A549 (cell line): ENCODE measurements around the gene PALLD. TPM values are rescaled to one million over a fixed set of nuclear protein-coding genes. Genes with fewer than 3 reads are reported as not detected.

ENCODE experiments used
- ATAC-seq, 2 experiments: fragments of 200-7000 bp in 1 of 2; fragments of >200 bp in 1 of 2; cut with Nextera tagmentation in 1 of 2; cut with Tn5 transposase in 1 of 2; 3 replicates each; pipeline versions ENCODE4 v1.8.0 to v1.9.1; 2018 to 2020; ENCODE audit warnings: mild to moderate bottlenecking in 1 of 2, moderate library complexity in 1 of 2
- CTCF ChIA-PET: fragments of 300-600 bp; sonication (Branson Sonifier 250); formaldehyde crosslinking; extraction: SDS; loops from one replicate; lab custom pipeline; 2021; ENCODE audit warnings: antibody characterized with exemption, inconsistent platforms; lab: Yijun Ruan, JAX
- POLR2A ChIA-PET: fragments of 350-600 bp; formaldehyde crosslinking; extraction: SDS; loops from one replicate; lab custom pipeline; 2021; ENCODE audit warnings: antibody characterized with exemption, inconsistent platforms; lab: Yijun Ruan, JAX
- DNase-seq, 2 experiments: peaks; one replicate each; pipeline versions ENCODE4 v3.0.0 to v3.0.0-alpha.2; 2011 to 2016; ENCODE audit warnings: low read depth in 1 of 2, low spot score in 1 of 2
- FAIRE-seq: peaks from 2 replicates; lab custom pipeline; 2011; peaks lifted over from hg19 to GRCh38; lab: Jason Lieb, UNC
- H3K27ac ChIP-seq, 2 experiments: fragments of >200 bp; sonication (Bioruptor Twin); formaldehyde crosslinking; 3 replicates each; pipeline ENCODE4 v1.5.1; 2016 to 2017
- H3K4me1 ChIP-seq: fragments of >200 bp; sonication (Bioruptor Twin); formaldehyde crosslinking; 3 replicates; pipeline ENCODE4 v1.6.1; 2016
- H3K4me2 ChIP-seq: fragments of >200 bp; sonication (Bioruptor Twin); formaldehyde crosslinking; 3 replicates; pipeline ENCODE4 v1.6.1; 2016
- H3K4me3 ChIP-seq: fragments of >200 bp; sonication (Bioruptor Twin); formaldehyde crosslinking; 3 replicates; pipeline ENCODE4 v1.5.1; 2016
- H3K9me3 ChIP-seq: fragments of >200 bp; sonication (Bioruptor Twin); formaldehyde crosslinking; 3 replicates; pipeline ENCODE4 v1.6.1; 2016
- CBX8 ChIP-seq: fragments of 200-600 bp; sonication (generic); IDR thresholded peaks from 2 replicates; pipeline ENCODE4 v1.6.1; 2016
- CEBPB ChIP-seq, 2 experiments: fragments of >200 bp in 1 of 2; sonication (Bioruptor Twin) in 1 of 2; formaldehyde crosslinking in 1 of 2; IDR thresholded peaks; 2 replicates each; pipeline ENCODE4 v1.6.1; 2012 to 2016
- CHD4 ChIP-seq: fragments of 200-600 bp; sonication (generic); IDR thresholded peaks from 2 replicates; pipeline ENCODE4 v1.6.1; 2016; ENCODE audit warnings: antibody characterized with exemption, mild to moderate bottlenecking, borderline replicate concordance
- CTCF ChIP-seq: fragments of >200 bp; sonication (Bioruptor Twin); formaldehyde crosslinking; IDR thresholded peaks from 3 replicates; pipeline ENCODE4 v1.5.1; 2016
- E2F6 ChIP-seq: IDR thresholded peaks from 2 replicates; pipeline ENCODE4 v1.6.1; 2012; ENCODE audit warnings: low read depth, borderline replicate concordance
- EHMT2 ChIP-seq: fragments of 200-600 bp; sonication (generic); IDR thresholded peaks from 2 replicates; pipeline ENCODE4 v1.6.1; 2016; ENCODE audit warnings: antibody characterized with exemption, low read depth, mild to moderate bottlenecking, moderate library complexity
- FOXS1 ChIP-seq: fragments of 250-450 bp; sonication (Bioruptor Pico); IDR thresholded peaks from 2 replicates; pipeline ENCODE4 v1.5.0; 2020; ENCODE audit warnings: mild to moderate bottlenecking, moderate library complexity
- HEYL ChIP-seq: fragments of 250-450 bp; sonication (Bioruptor Pico); IDR thresholded peaks from 2 replicates; pipeline ENCODE4 v1.8.0; 2021; ENCODE audit warnings: mild to moderate bottlenecking, moderate library complexity
- HOXA7 ChIP-seq: fragments of 250-450 bp; sonication (Bioruptor Pico); IDR thresholded peaks from 2 replicates; pipeline ENCODE4 v1.5.0; 2020; ENCODE audit warnings: mild to moderate bottlenecking, moderate library complexity
- HOXB5 ChIP-seq: fragments of 250-450 bp; sonication (Bioruptor Pico); IDR thresholded peaks from 2 replicates; pipeline ENCODE4 v1.5.0; 2020; ENCODE audit warnings: mild to moderate bottlenecking, moderate library complexity
- KDM5A ChIP-seq: fragments of 200-600 bp; sonication (generic); IDR thresholded peaks from 2 replicates; pipeline ENCODE4 v1.6.1; 2016; ENCODE audit warnings: antibody characterized with exemption, mild to moderate bottlenecking
- MAFK ChIP-seq: fragments of 450-650 bp; IDR thresholded peaks from 2 replicates; pipeline ENCODE4 v1.6.1; 2014; ENCODE audit not compliant: partially characterized antibody
- MAX ChIP-seq: IDR thresholded peaks from 2 replicates; pipeline ENCODE4 v1.6.1; 2012
- NR3C1 ChIP-seq: fragments of >200 bp; sonication (Bioruptor Twin); formaldehyde crosslinking; IDR thresholded peaks from 3 replicates; pipeline ENCODE4 v1.6.1; 2017
- PBX3 ChIP-seq: IDR thresholded peaks from 2 replicates; pipeline ENCODE4 v1.6.1; 2012
- POLR2A ChIP-seq: IDR thresholded peaks from 2 replicates; pipeline ENCODE4 v1.6.1; 2012; ENCODE audit warnings: mild to moderate bottlenecking, low read length
- POLR2AphosphoS2 ChIP-seq: conservative IDR thresholded peaks from 2 replicates; pipeline ENCODE4 v1.6.1; 2012; ENCODE audit warnings: low read length, improper control_type of control experiment, inconsistent platforms
- SREBF2 ChIP-seq: fragments of 450-650 bp; IDR thresholded peaks from 2 replicates; pipeline ENCODE4 v1.6.1; 2014; ENCODE audit warnings: mild to moderate bottlenecking, moderate library complexity
- USF2 ChIP-seq: fragments of 450-650 bp; IDR thresholded peaks from 2 replicates; pipeline ENCODE4 v1.6.1; 2014; ENCODE audit warnings: antibody characterized with exemption
- ZFP36 ChIP-seq: fragments of 450-650 bp; IDR thresholded peaks from 2 replicates; pipeline ENCODE4 v1.6.1; 2014; ENCODE audit warnings: borderline replicate concordance; ENCODE audit not compliant: partially characterized antibody
- ZNF302 ChIP-seq: fragments of 250-450 bp; sonication (Bioruptor Pico); IDR thresholded peaks from 2 replicates; pipeline ENCODE4 v1.9.0; 2021; ENCODE audit warnings: inconsistent platforms, mild to moderate bottlenecking, moderate library complexity
- ZSCAN20 ChIP-seq: fragments of 250-450 bp; sonication (Bioruptor Pico); IDR thresholded peaks from 2 replicates; pipeline ENCODE4 v1.8.0; 2022; ENCODE audit warnings: mild to moderate bottlenecking, moderate library complexity
- WGBS: methylation state at CpG from one replicate; pipeline ENCODE4 v1.1.6; 2017; ENCODE audit errors: missing lambda C conversion rate; 5-methylcytosine and 5-hydroxymethylcytosine counted together
- polyA plus RNA-seq, 4 experiments: library from polyadenylated mRNA; depleted of rRNA in 3 of 4; stranded (reverse); fragments of >200 nt; fragmentation: RNase III in 1 of 4; extraction: RNeasy Plus Mini Kit Qiagen cat#74134 plus additional on column Dnase treatment in 1 of 4; gene quantifications; 2 replicates in 3 of 4; 3 replicates in 1 of 4; pipeline ENCODE4 v1.2.3, GENCODE V29; 2011 to 2017
- TF ChIP-seq, protein P1 (sequence below): fragments of 250-450 bp; sonication (Bioruptor Pico); IDR thresholded peaks from 2 replicates; pipeline ENCODE4 v1.5.0; 2021; ENCODE audit warnings: mild to moderate bottlenecking, moderate library complexity, borderline replicate concordance

PALLD gene
- polyA plus RNA-seq, 2 of the 4 experiments (the other 2 are of a cell fraction), result 88.8 to 113 TPM

DNA sequence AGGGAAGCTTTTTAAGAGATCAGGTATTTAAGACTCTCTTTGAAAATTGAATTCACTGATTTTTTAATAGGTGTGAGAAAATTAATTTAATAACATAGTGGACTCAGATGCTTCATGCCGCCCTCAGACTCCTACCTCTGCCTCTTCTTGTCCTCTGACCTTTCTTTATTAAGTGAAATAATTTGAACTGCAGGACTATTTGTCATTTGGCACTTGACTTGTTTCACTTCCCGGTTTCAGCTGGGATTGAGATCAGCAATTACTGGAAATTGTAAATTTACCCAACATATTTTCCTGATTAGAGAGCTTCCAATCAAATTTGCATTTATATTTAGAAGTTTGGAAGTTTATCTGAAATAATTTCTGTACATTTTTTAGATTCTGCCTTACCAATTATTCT lies 396.4 kb downstream of the PALLD start (continued):
- TF ChIP-seq FOXS1 (CRISPR knock-in tag) (no peak), SREBF2 (no peak)
- TF ChIP-seq, all 56 proteins: peak for 0

GRCh38 chr4:168893807-168894206 lies 397.0 kb downstream of the PALLD start:
- DNase-seq (no peak), FAIRE-seq (no peak), ATAC-seq (no peak)
- no peaks in the 10 kb centered on the region for H3K4me1 ChIP-seq
- ChIA-PET CTCF (interaction anchor here (1.1 kb wide), 1 partner anchor 158 kb away, joined by 4 read pairs; no protein-coding TSS in a partner anchor), POLR2A (no interaction called here)
- no peak overlapping the region for H3K4me2 ChIP-seq
- H3K4me3 ChIP-seq, result no peak overlapping the region
- TF ChIP-seq HOXA7 (CRISPR knock-in tag) (no peak), POLR2A (no peak), USF2 (no peak), E2F6 (no peak), ZNF302 (CRISPR knock-in tag) (no peak), CTCF (no peak), FOXS1 (CRISPR knock-in tag) (no peak), NR3C1 (no peak), EHMT2 (no peak), ZSCAN20 (CRISPR knock-in tag) (no peak), ZFP36 (no peak)
- TF ChIP-seq, protein P1, sequence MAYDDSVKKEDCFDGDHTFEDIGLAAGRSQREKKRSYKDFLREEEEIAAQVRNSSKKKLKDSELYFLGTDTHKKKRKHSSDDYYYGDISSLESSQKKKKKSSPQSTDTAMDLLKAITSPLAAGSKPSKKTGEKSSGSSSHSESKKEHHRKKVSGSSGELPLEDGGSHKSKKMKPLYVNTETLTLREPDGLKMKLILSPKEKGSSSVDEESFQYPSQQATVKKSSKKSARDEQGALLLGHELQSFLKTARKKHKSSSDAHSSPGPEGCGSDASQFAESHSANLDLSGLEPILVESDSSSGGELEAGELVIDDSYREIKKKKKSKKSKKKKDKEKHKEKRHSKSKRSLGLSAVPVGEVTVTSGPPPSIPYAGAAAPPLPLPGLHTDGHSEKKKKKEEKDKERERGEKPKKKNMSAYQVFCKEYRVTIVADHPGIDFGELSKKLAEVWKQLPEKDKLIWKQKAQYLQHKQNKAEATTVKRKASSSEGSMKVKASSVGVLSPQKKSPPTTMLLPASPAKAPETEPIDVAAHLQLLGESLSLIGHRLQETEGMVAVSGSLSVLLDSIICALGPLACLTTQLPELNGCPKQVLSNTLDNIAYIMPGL, result no peak
- no peak overlapping the region for H3K27ac ChIP-seq
- 88% methylated on average over 3 of the region's 3 CpGs for WGBS
- no peaks in the 10 kb centered on the region for H3K9me3 ChIP-seq

DNA sequence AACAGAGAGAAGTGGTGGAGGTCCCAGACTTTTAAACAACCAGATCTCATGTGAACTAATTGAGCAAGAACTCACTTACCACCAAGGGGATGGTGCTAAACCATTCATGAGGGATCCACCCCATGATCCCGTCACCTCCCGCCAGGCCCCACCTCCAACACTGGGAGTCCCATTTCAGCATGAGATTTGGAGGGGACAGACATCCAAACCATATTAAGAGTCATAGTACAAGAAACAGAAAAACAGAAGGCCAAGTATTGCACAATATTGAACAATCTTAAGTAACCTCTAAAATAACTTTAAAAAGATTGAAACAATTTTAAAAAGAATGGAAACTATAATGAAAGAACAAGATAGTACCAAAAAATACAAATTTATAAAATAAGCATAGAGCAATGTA lies 403.2 kb downstream of the PALLD start:
- POLR2A ChIA-PET, result no interaction called here
- H3K9me3 ChIP-seq, result no peaks in the 10 kb centered on the region
- no peak for TF ChIP-seq HOXB5 (CRISPR knock-in tag)
- TF ChIP-seq CEBPB (IDR thresholded peaks at IDR 0.05), result peak; percentile 34 to 59; a peak in 3 of 4 replicates
- FAIRE-seq, result no peak
- 88% methylated on average over 2 of the region's 2 CpGs for WGBS
- no peak overlapping the region for H3K27ac ChIP-seq
- no peak for ATAC-seq
- no peak for DNase-seq
- no peak overlapping the region for H3K4me2 ChIP-seq
- no peak overlapping the region for H3K4me3 ChIP-seq
- CTCF ChIA-PET, result interaction anchor here (0.7 kb wide), 1 partner anchor 20 kb away, joined by 3 read pairs; no protein-coding TSS in a partner anchor
- no peaks in the 10 kb centered on the region for H3K4me1 ChIP-seq

GRCh38 chr4:168907119-168907698 lies 410.4 kb downstream of the PALLD start:
- POLR2A ChIA-PET, result interaction anchor here (0.6 kb wide), 2 partner anchors 25 to 75 kb away, joined by 3 read pairs; no protein-coding TSS in a partner anchor
- CTCF ChIA-PET, result no interaction called here
- Histone ChIP-seq H3K9me3 (no peaks in the 10 kb centered on the region), H3K4me2 (peak overlapping the region; percentile 24; the same call in 1 of the 3 replicates), H3K4me3 (no peak overlapping the region), H3K27ac (peak overlapping the region in 1 of 2 experiments; percentile 65; a peak in 3 of 6 replicates), H3K4me1 (peaks cover 23% of the 10 kb centered on the region)
- no peak for TF ChIP-seq HOXB5 (CRISPR knock-in tag)
- no peak for TF ChIP-seq MAX
- TF ChIP-seq CBX8, result no peak
- TF ChIP-seq FOXS1 (CRISPR knock-in tag), result no peak
- TF ChIP-seq KDM5A, result no peak
- TF ChIP-seq POLR2AphosphoS2, result no peak
- TF ChIP-seq MAFK, result no peak
- no peak for TF ChIP-seq PBX3
- no peak for TF ChIP-seq CHD4
- TF ChIP-seq HEYL (CRISPR knock-in tag), result no peak
- FAIRE-seq (no peak), ATAC-seq (peak in 1 of 2 experiments; percentile 47; a peak in 3 of 6 replicates), DNase-seq (no peak)
- WGBS, result 75% methylated on average over 2 of the region's 2 CpGs
